ENCODE measurements around the gene CDON. TPM values are rescaled to one million over a fixed set of nuclear protein-coding genes. Genes with fewer than 3 reads are reported as not detected.

CDON gene
- total RNA-seq, 1 experiment from 2014 or later: 17.2 TPM

GRCh38 chr11:125980436-125980835 lies 82.2 kb downstream of the CDON start:
- no peaks in the 10 kb centered on the region for H3K9me3 ChIP-seq (ENCODE audit: control insufficient read depth, low read depth, low read length)
- Mint-ChIP-seq H3K9me3 (no peaks in the 10 kb centered on the region), H3K4me1 (peaks cover 20 to 25% of the 10 kb centered on the region in 2 experiments), H3K27ac (no peak overlapping the region), H3K27me3 (ENCODE audit: low read depth) (no peaks in the 10 kb centered on the region), H3K36me3 (ENCODE audit: insufficient read depth in 1 of 3, low read depth in 3 of 3) (peaks cover 0 to 12% (median 8%) of the 10 kb centered on the region in 3 experiments; a peak in 5 of 7 replicates), H3K4me3 (no peak overlapping the region)
- H2AK5ac ChIP-seq (ENCODE audit: insufficient read length, low read length): no peak overlapping the region
- H3K23me2 ChIP-seq (ENCODE audit: insufficient read length, low read depth, low read length, poor library complexity, severe bottlenecking): no peaks in the 10 kb centered on the region
- H4K5ac ChIP-seq (ENCODE audit: insufficient read length, low read depth, low read length): no peak overlapping the region
- H3K4me1 ChIP-seq (ENCODE audit: insufficient read depth, low read length): peaks cover 4% of the 10 kb centered on the region; the same call in 1 of the 2 replicates
- no peak for DNase-seq
- no peak overlapping the region for H3K18ac ChIP-seq (ENCODE audit: insufficient read length, low read depth, low read length)
- no peak overlapping the region for H2BK12ac ChIP-seq (ENCODE audit: insufficient read length, low read depth, low read length)
- no peak overlapping the region for H3K27ac ChIP-seq (ENCODE audit: insufficient read length, low read depth, low read length)
- H3K23ac ChIP-seq (ENCODE audit: insufficient read length, low read depth, low read length): no peak overlapping the region
- no peak overlapping the region for H3K14ac ChIP-seq (ENCODE audit: insufficient read depth, low read length)
- TF ChIP-seq, protein P1, sequence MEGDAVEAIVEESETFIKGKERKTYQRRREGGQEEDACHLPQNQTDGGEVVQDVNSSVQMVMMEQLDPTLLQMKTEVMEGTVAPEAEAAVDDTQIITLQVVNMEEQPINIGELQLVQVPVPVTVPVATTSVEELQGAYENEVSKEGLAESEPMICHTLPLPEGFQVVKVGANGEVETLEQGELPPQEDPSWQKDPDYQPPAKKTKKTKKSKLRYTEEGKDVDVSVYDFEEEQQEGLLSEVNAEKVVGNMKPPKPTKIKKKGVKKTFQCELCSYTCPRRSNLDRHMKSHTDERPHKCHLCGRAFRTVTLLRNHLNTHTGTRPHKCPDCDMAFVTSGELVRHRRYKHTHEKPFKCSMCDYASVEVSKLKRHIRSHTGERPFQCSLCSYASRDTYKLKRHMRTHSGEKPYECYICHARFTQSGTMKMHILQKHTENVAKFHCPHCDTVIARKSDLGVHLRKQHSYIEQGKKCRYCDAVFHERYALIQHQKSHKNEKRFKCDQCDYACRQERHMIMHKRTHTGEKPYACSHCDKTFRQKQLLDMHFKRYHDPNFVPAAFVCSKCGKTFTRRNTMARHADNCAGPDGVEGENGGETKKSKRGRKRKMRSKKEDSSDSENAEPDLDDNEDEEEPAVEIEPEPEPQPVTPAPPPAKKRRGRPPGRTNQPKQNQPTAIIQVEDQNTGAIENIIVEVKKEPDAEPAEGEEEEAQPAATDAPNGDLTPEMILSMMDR (conservative IDR thresholded peaks at IDR 0.05): no peak
- H3K79me2 ChIP-seq (ENCODE audit: insufficient read depth, low read length): no peaks in the 10 kb centered on the region
- H2BK5ac ChIP-seq (ENCODE audit: insufficient read length, low read length): no peak overlapping the region
- WGBS (ENCODE audit: extremely low coverage, insufficient read length, low lambda C conversion rate): no CpG with 5 or more reads among the region's 8 CpGs
- H4K8ac ChIP-seq (replicated peaks; ENCODE audit: insufficient read length, low read depth, low read length): no peak overlapping the region
- H2BK120ac ChIP-seq (ENCODE audit: low read depth, low read length, poor library complexity, severe bottlenecking): no peak overlapping the region
- no peak overlapping the region for H2BK20ac ChIP-seq (ENCODE audit: low read depth, low read length, poor library complexity, severe bottlenecking)
- H2AFZ ChIP-seq (ENCODE audit: low read length): no peak overlapping the region
- H3K79me1 ChIP-seq (ENCODE audit: insufficient read depth, low read depth, low read length, poor library complexity, severe bottlenecking): no peaks in the 10 kb centered on the region
- no peak overlapping the region for H4K91ac ChIP-seq (ENCODE audit: insufficient read length, low read depth, low read length)
- H3K4ac ChIP-seq (ENCODE audit: low read depth, low read length): no peak overlapping the region
- H3K27me3 ChIP-seq (ENCODE audit: insufficient read depth, low read length): no peaks in the 10 kb centered on the region
- H4K20me1 ChIP-seq (ENCODE audit: control insufficient read depth, insufficient read depth, insufficient read length): no peaks in the 10 kb centered on the region
- no peak overlapping the region for H3K56ac ChIP-seq (ENCODE audit: insufficient read length, low read depth, low read length)
- no peak overlapping the region for H2BK15ac ChIP-seq (ENCODE audit: low read depth, low read length)
- no peak overlapping the region for H3K4me2 ChIP-seq (ENCODE audit: insufficient read depth, insufficient read length, low read length)
- H3T11ph ChIP-seq (ENCODE audit: low read length): no peak overlapping the region
- H3K9ac ChIP-seq (ENCODE audit: extremely low read depth, insufficient read length, low read length): no peak overlapping the region

All from H9 (cell line).